GM18508 (cell line): ENCODE results near the gene NUP155.
A peak's percentile ranks its signal among the peaks of the same experiment; 100 is the strongest.
"Not testable (repeated sequence)": the region's sequence is repeated elsewhere in the genome, so short reads cannot be mapped to it uniquely, and the experiment has no call there.

Source experiments
- ATAC-seq: cut with Tn5 transposase; IDR thresholded peaks from one replicate; pipeline ENCODE4 v1.9.1; 2021; ENCODE audit warnings: moderate number of reproducible peaks; ENCODE audit not compliant: insufficient read depth, unreplicated experiment

NUP155 gene

GRCh38 chr5:37370864-37371726 lies at the start of gene NUP155:
NUP155 (minus strand) TSS chr5:37371106; CDS start chr5:37370977, 129 bp downstream.
- ATAC-seq: peak; percentile 81

- ATAC-seq: no peak
These were observed 46.4 kb upstream of the NUP155 start for GRCh38 chr5:37417347-37417746.

DNA sequence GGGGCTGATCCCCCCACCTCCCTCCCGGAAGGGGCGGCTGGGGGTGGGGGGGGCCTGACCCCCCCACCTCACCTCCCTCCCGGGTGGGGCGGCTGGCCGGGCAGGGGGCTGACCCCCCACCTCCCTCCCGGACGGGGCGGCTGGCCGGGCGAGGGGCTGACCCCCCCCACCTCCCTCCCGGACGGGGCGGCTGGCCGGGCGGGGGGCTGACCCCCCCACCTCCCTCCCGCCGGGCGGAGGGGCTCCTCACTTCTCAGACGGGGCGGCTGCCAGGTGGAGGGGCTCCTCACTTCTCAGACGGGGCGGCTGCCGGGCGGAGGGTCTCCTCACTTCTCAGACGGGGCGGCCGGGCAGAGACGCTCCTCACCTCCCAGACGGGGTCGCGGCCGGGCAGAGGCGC lies 44.5 kb upstream of the NUP155 start:
- not testable (repeated sequence) for ATAC-seq

DNA sequence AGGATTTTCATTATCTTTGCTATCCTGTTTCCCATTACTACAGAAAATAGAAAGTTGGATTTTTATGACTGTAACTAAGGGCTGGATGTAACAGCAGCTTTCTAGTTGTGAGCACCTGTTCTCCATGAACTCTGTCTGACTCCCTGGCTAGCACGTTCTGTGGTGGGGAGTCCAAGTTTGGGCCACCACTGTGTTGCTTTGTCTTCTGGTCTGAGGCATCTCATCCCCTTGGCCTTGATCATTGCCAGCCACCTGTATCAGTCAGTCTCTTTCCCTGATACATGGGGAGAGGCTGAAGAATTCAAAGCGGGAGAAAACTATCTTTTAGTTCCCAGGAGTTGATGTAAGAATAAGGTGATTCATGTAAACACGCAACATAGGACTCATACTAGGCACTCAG lies 41.6 kb upstream of the NUP155 start:
- no peak for ATAC-seq

DNA sequence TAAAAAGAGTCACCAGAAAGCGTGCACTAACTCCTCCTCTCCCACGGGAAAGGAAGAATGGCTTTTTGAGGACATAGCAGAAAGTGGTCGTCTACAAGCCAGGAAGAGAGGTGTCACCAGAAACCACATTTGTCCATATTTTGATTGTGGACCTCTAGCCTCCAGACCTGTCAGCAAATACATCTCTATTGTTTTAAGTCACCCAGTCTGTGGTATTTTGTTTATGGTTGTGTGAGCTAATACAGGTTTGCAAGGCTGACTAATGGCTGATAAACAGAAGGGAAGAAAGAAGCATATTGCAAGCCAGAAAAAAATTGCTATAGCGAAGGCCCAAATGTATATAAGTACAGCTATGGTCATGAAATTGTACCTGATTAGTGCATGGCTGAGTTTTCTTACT lies 29.6 kb upstream of the NUP155 start:
- no peak for ATAC-seq

DNA sequence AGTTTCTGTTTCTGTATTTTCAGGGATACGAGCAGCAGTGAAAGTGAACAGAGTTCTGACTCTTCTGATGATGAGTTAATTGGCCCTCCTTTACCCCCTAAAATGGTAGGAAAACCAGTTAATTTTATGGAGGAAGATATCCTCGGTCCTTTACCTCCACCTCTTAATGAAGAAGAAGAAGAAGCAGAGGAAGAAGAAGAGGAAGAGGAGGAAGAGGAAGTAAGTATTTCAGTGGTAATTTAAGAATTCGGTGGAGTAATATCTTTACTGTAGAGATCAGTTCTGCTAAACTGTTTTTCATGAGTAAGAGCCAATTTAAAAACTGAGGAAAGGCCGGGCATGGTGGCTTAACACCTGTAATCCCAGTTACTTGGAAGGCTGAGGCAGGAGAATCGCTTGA lies 25.4 kb upstream of the NUP155 start:
- no peak for ATAC-seq

- no peak for ATAC-seq
These were observed 20.7 kb upstream of the NUP155 start for GRCh38 chr5:37391591-37391990.

GRCh38 chr5:37379100-37379628 lies 8.3 kb upstream of the NUP155 start, which contains the start of gene WDR70:
WDR70 (plus strand) TSS chr5:37379318; CDS start chr5:37379368, 50 bp downstream.
- ATAC-seq: peak; percentile 91

DNA sequence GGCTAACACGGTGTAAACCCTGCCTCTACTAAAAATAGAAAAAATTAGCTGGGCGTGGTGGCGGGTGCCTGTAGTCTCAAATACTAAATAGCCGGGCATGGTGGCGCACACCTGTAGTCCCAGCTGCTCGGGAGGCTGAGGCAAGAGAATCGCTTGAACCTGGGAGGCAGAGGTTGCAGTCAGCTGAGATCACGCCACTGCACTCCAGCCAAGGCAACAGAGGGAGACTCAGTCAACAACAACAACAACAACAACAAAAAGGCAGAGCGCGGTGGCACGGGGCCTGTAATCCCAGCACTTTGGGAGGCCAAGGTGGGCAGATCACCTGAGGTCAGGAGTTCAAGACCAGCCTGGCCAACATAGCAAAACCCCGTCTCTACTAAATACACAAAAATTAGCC lies 7.2 kb upstream of the NUP155 start:
- ATAC-seq: not testable (repeated sequence)

DNA sequence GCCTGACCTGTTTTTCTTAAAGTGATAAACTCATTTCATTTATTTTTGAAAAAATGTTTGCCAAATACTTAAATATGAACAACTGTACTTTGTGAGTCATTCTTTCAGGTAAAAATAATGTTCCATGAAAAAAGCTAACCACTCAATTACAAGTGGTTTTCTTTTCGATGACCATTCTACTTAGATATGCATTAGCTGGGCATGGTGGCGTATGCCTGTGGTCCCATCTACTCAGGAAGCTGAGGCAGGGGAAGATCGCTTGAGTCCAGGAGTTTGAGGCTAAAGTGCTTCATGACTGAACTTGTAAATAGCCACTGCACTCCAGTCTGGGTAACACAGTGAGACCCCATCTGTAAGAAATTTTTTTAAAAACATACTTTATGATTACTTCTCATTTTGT lies 4.2 kb upstream of the NUP155 start:
- ATAC-seq: no peak

- ATAC-seq: peak; percentile 24
These were observed 399 bp downstream of the NUP155 start for GRCh38 chr5:37370550-37370863.

DNA sequence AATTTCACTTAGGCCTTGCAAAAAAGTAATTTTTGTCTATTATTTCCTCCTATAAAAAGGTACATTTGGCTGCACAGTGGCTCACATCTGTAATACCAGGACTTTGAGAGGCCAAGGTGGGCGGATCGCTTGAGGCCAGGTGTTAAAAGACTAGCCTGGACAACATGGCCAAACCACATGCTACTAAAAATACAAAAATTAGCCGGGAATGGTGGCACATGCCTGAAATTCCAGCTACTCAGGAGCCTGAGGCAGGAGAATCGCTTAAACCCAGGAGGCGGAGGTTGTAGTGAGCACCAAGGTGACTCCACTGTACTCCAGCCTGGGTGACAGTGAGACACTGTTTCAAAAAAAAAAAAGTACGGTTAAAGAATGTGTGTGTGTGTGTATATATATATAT lies 15.7 kb downstream of the NUP155 start:
- no peak for ATAC-seq

DNA sequence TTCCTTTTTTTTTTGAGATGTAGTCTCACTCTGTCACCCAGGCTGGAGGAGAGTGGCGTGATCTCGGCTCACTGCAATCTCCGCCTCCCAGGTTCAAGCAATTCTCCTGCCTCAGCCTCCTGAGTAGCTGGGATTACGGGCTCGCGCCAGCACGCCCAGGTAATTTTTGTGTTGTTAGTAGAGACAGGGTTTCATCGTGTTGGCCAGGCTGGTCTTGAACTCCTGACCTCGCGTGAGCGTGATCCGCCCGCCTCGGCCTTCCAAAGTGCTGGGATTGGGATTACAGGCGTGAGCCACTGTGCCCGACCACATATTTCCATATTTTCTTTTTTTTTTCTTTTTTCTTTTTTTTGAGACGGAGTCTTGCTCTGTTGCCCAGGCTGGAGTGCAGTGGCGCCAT lies 28.2 kb downstream of the NUP155 start:
- not testable (repeated sequence) for ATAC-seq

DNA sequence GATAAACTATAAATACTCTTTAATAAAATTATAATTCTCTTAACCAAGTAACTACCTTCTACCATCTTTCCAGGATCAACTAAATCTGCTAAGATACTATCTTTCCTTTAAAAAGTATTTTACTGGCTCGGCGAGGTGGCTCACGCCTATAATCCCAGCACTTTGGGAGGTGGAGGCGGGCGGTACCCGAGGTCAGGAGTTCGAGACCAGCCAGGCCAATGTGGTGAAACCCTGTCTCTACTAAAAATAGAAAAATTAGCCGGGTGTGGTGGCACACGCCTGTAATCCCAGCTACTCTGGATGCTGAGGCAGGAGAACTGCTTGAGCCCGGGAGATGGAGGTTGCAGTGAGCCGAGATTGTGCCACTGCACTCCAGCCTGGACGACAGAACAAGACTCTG lies 36.2 kb downstream of the NUP155 start:
- not testable (repeated sequence) for ATAC-seq

DNA sequence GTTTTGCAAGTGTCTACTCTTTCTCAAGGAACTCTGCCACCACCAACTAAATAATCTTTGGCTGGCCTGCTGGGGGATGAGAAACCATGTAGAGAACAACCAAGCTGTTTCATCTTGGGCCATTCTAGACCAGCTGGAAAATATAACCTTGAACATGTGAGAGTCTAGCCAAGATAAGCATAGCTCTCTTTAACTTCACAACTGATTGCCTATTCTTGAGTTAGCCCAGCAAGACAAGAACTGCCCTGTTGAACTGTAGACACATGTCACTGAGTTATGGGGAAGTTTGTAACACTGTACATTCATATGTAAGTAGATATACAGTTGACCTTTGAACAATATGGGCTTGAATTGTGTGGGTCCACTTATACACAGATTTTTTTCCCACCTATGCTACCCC lies 44.4 kb downstream of the NUP155 start:
- no peak for ATAC-seq

GRCh38 chr5:37323607-37324006 lies 47.3 kb downstream of the NUP155 start:
- no peak for ATAC-seq

DNA sequence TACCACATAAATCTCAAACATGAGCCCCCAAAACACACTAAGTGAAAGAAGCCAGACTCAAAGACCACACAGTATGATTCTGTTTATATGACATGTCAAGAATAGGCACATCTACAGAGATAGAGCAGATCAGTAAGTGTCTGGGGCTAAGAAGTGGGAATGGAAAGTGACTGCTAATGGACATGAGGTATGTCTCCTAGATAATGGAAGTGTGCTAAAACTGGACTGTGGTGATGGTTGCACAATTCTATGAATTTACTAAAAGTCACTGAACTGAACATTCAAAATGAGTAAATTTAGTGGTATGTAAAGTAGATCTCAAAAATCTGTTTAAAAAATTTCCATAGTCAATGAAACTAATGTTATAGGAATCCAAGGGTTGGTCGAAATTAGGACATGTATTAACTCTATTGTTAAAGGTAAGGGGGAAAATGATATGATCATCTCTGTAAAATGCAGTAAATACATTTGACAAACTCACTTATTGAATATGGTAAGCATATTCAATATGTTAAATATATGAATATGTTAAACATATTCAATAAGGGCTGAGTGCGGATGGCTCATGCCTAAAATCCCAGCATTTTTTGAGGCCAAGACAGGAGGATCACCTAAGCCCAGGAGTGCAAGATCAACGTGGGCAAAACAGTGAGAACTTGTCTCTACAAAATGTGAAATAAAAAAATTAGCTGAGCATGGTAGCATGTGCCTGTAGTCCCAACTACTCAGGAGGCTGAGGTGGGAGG lies 51.7 kb downstream of the NUP155 start:
- no peak for ATAC-seq

GRCh38 chr5:37316027-37316426 lies 54.9 kb downstream of the NUP155 start:
- ATAC-seq: no peak

DNA sequence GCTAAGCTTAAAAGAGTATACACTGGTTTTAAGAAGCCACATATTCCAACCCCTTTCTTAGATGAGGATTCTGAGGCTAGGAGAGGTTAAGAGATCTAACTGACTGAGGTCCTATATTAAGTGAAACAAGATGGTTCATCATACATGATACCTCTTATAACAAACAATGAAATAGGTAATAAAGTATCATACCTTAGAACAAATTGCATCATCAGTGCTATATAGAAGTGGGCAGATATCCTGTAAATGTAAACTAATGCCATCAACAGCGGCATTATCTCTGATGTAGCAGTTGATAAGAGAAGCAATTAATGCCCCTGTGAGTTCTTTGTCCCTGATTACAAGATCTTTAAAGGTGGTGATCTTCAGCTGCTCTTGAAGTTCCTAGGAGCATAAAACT lies 60.5 kb downstream of the NUP155 start:
- no peak for ATAC-seq

DNA sequence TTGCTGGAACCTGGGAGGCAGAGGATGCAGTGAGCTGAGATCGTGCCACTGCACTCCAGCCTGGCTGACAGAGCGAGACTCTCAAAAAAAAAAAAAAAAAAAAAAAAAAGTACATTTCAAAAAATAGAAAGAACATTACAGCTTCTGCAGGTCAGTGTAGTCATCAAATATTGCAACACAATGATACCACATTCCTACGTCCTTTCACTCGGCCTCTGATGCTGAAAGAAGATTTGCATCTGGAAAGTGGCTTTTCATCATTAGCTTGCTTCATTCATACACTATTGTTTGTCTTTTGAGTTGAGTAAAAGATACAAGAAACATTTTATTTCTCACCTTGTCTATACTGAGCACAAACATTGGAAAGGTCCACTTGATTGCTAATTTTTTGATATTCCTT lies 62.1 kb downstream of the NUP155 start:
- ATAC-seq: no peak

DNA sequence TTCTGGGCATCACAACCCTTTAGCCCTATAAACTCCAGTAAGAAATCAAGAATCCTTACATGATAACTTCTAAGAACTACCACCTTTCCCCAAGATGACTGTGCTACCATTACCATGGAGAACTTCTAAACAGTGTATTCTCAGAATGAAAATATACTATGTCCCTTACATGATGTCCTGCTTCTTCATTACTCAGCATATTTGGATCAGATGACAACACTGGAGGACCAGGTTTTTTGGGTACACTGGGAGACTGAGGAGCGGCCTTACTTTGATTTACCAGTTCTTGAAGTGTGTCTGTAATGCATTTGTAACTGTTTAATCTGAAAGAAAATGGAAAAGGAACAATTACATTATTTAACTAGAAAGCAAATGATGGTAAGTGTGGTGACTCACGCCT lies 66.0 kb downstream of the NUP155 start:
- ATAC-seq: no peak
